HepG2 (cell line): ENCODE measurements around the gene MUC15. TPM values are rescaled to one million over a fixed set of nuclear protein-coding genes. Genes with fewer than 3 reads are reported as not detected.

ENCODE experiments used
- ATAC-seq: fragments of 200-7000 bp; cut with Tn5 transposase; 3 replicates; pipeline ENCODE4 v1.9.1; 2020; ENCODE audit warnings: mild to moderate bottlenecking, moderate library complexity
- BruUV-seq: library from RNA; stranded (reverse); fragments of 400-500 nt; replicated peaks from 2 replicates; lab custom pipeline; 2021; lab: Mats Ljungman, UMichigan
- CTCF ChIA-PET: fragments of 300-600 bp; formaldehyde crosslinking; extraction: SDS; loops from one replicate; lab custom pipeline; 2021; ENCODE audit warnings: low total read pairs, inconsistent platforms, low intra/inter-chr PET ratio; lab: Yijun Ruan, JAX
- POLR2A ChIA-PET: fragments of 350-600 bp; sonication (Branson Sonifier 250); formaldehyde crosslinking; loops from one replicate; lab custom pipeline; 2020; ENCODE audit warnings: antibody characterized with exemption, inconsistent platforms; lab: Yijun Ruan, JAX
- DNase-seq: peaks from one replicate; pipeline ENCODE4 v3.0.0-alpha.2; 2015; ENCODE audit warnings: low spot score
- FAIRE-seq: peaks from 3 replicates; lab custom pipeline; 2011; peaks lifted over from hg19 to GRCh38; lab: Jason Lieb, UNC
- H2AFZ ChIP-seq: one replicate; pipeline ENCODE4 v1.6.1; 2011; ENCODE audit warnings: low read length, inconsistent platforms
- H3K27ac ChIP-seq: fragments of 300-600 bp; 3 replicates; pipeline ENCODE4 v1.8.0; 2011; ENCODE audit warnings: mixed run types, mild to moderate bottlenecking, mixed read lengths, low read length, inconsistent platforms; ENCODE audit not compliant: insufficient read depth; ENCODE audit errors: extremely low read length
- H3K27me3 ChIP-seq, 2 experiments: fragments of 200-600 bp in 1 of 2; 2 replicates in 1 of 2; 3 replicates in 1 of 2; pipeline versions ENCODE4 v1.6.0 to v1.8.0; 2011; ENCODE audit warnings: low read length in 2 of 2, mild to moderate bottlenecking in 2 of 2, moderate library complexity in 2 of 2, inconsistent platforms in 1 of 2; ENCODE audit not compliant: insufficient read depth in 2 of 2, control insufficient read depth in 1 of 2
- H3K36me3 ChIP-seq, 2 experiments: fragments of 200-600 bp in 1 of 2; replicated peaks in 1 of 2; 2 replicates in 1 of 2; 3 replicates in 1 of 2; pipeline versions ENCODE4 v1.5.1 to v1.8.0; 2011; ENCODE audit warnings: low read length in 2 of 2, inconsistent platforms in 1 of 2; ENCODE audit not compliant: insufficient read depth in 2 of 2, control insufficient read depth in 1 of 2
- H3K4me1 ChIP-seq: 2 replicates; pipeline ENCODE4 v1.5.1; 2012; ENCODE audit warnings: low read length, inconsistent platforms; ENCODE audit not compliant: insufficient read depth
- H3K4me2 ChIP-seq: 2 replicates; pipeline ENCODE4 v1.6.0; 2011; ENCODE audit warnings: low read depth, low read length, inconsistent platforms
- H3K4me3 ChIP-seq, 3 experiments: fragments of 200-600 bp in 1 of 3; sonication (generic), shearing (Covaris generic) in 1 of 3; replicated peaks in 1 of 3; 2 replicates each; pipeline ENCODE4 v1.5.1; 2011 to 2016; ENCODE audit warnings: low read length in 3 of 3, inconsistent platforms in 2 of 3, low read depth in 2 of 3, mild to moderate bottlenecking in 2 of 3, control low read depth in 1 of 3, mixed read lengths in 1 of 3; ENCODE audit not compliant: insufficient read depth in 1 of 3
- H3K79me2 ChIP-seq: one replicate; pipeline ENCODE4 v1.6.1; 2011; ENCODE audit warnings: low read length, inconsistent platforms; ENCODE audit not compliant: insufficient read depth
- H3K9ac ChIP-seq: 2 replicates; pipeline ENCODE4 v1.6.0; 2011; ENCODE audit warnings: mild to moderate bottlenecking, low read depth, low read length, inconsistent platforms; ENCODE audit not compliant: insufficient read depth
- H3K9me3 ChIP-seq: 2 replicates; pipeline ENCODE4 v1.5.1; 2012; ENCODE audit warnings: mild to moderate bottlenecking, low read length
- H4K20me1 ChIP-seq: 2 replicates; pipeline ENCODE4 v1.6.0; 2011; ENCODE audit warnings: inconsistent platforms, mild to moderate bottlenecking, low read length, moderate library complexity; ENCODE audit not compliant: insufficient read depth
- FOSL1 ChIP-seq: sonication (generic); formaldehyde crosslinking; IDR thresholded peaks from 2 replicates; pipeline ENCODE4 v1.9.0; 2021; ENCODE audit warnings: missing genetic modification reagents, borderline replicate concordance
- FOXK1 ChIP-seq: sonication (generic); formaldehyde crosslinking; IDR thresholded peaks from 2 replicates; pipeline ENCODE4 v1.4.0; 2020; ENCODE audit warnings: low read depth, missing genetic modification reagents, borderline replicate concordance
- JUNB ChIP-seq: sonication (generic); formaldehyde crosslinking; IDR thresholded peaks from 2 replicates; pipeline ENCODE4 v1.8.0; 2022; ENCODE audit warnings: missing genetic modification reagents, mild to moderate bottlenecking, borderline replicate concordance
- WGBS: methylation state at CpG from one replicate; pipeline ENCODE4 v1.1.6; 2017; ENCODE audit warnings: low lambda C conversion rate; 5-methylcytosine and 5-hydroxymethylcytosine counted together
- in situ Hi-C: cut with HindIII; loops from 2 replicates; pipeline ENCODE4 v1.10.0; 2017; ENCODE audit warnings: low pct_unique_long_range_greater_than_20kb; ENCODE audit not compliant: extremely low pct_ligation_motif_present
- intact Hi-C: fragments of 100-400 bp; cut with micrococcal nuclease; formaldehyde crosslinking; loops from one replicate; pipeline ENCODE4 v1.10.0; 2022; ENCODE audit not compliant: unreplicated experiment
- polyA plus RNA-seq, 8 experiments: library from polyadenylated mRNA; depleted of rRNA in 3 of 8; stranded (reverse) in 7 of 8; unstranded in 1 of 8; fragments of >200 nt; fragmentation: Illumina TruSeq in 4 of 8; extraction: Trizol in 4 of 8; gene quantifications; 2 replicates each; pipeline versions ENCODE4 v1.2.1 to v1.2.3, GENCODE V29; 2011 to 2016; ENCODE audit warnings: low read depth in 4 of 8, missing spikeins in 1 of 8, mixed read lengths in 1 of 8; ENCODE audit not compliant: insufficient read depth in 1 of 8
- total RNA-seq, 5 experiments: library from RNA; depleted of rRNA; stranded (reverse); fragments of >200 nt; fragmentation: Illumina TruSeq; extraction: Trizol; gene quantifications; 2 replicates each; pipeline ENCODE4 v1.2.3, GENCODE V29; 2016; ENCODE audit warnings: low read depth in 1 of 5
- TF ChIP-seq, protein P1 (sequence below): sonication (generic); formaldehyde crosslinking; IDR thresholded peaks from 2 replicates; pipeline ENCODE4 v1.4.0; 2020; ENCODE audit warnings: missing genetic modification reagents

MUC15 gene
- total and polyA plus RNA-seq, 2 of the 13 experiments (the other 11 are each of a cell fraction or from before 2014, with no cell fraction given): 4.5 to 18.0 TPM

DNA sequence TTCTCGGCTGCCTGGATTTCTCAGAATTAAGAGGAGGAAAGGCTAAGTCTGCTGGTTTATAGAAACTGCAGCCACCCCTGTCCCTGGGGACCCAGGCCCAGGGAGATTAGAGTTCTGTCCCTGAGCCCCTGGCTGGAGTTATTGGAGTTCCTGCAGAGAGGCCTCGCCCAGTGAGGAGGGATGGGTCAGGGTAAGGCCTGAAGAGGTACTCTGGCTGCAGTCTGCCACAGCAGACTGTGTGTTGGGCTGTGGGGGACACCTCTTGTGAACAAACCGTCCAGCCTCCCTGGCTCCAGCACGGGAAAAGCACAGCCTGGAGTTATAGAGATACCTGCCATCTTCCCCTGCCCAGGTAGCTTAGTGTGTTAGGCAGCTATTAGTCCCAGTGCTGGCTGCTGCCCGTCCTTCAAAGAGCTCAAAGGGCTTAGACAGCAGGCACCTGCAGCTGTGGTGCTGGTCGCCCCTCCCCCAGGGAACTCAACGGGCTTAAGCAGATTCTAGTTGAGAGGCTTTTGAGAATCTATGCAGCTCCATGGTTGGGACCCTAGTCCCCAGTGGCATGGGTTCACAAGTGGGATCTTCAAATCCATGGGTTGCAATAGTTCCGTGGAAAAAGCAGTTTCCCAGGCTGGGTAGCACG is 36.6 kb upstream of the MUC15 start:
- no peaks in the 10 kb centered on the region for H3K9me3 ChIP-seq
- H3K27me3 ChIP-seq: no peaks in the 10 kb centered on the region
- H3K27ac ChIP-seq: no peak overlapping the region
- intact Hi-C loops (no loop called here), in situ Hi-C loops (no loop called here)
- H3K36me3 ChIP-seq: no peaks in the 10 kb centered on the region
- no peak for ATAC-seq
- H3K79me2 ChIP-seq: no peaks in the 10 kb centered on the region
- H3K4me3 ChIP-seq: no peak overlapping the region
- BruUV-seq: no TSS peak
- no peak for FAIRE-seq
- H4K20me1 ChIP-seq: no peaks in the 10 kb centered on the region
- H2AFZ ChIP-seq: no peak overlapping the region
- H3K4me2 ChIP-seq: no peak overlapping the region
- TF ChIP-seq, protein P1, sequence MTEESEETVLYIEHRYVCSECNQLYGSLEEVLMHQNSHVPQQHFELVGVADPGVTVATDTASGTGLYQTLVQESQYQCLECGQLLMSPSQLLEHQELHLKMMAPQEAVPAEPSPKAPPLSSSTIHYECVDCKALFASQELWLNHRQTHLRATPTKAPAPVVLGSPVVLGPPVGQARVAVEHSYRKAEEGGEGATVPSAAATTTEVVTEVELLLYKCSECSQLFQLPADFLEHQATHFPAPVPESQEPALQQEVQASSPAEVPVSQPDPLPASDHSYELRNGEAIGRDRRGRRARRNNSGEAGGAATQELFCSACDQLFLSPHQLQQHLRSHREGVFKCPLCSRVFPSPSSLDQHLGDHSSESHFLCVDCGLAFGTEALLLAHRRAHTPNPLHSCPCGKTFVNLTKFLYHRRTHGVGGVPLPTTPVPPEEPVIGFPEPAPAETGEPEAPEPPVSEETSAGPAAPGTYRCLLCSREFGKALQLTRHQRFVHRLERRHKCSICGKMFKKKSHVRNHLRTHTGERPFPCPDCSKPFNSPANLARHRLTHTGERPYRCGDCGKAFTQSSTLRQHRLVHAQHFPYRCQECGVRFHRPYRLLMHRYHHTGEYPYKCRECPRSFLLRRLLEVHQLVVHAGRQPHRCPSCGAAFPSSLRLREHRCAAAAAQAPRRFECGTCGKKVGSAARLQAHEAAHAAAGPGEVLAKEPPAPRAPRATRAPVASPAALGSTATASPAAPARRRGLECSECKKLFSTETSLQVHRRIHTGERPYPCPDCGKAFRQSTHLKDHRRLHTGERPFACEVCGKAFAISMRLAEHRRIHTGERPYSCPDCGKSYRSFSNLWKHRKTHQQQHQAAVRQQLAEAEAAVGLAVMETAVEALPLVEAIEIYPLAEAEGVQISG (CRISPR knock-in tag): no peak
- no peak for TF ChIP-seq FOSL1 (CRISPR knock-in tag)
- no peak for TF ChIP-seq JUNB
- no peak for TF ChIP-seq FOXK1
- TF ChIP-seq, all 625 proteins: peak for 0
- DNase-seq: no peak
- 21% methylated on average over 5 of the region's 9 CpGs for whole genome bisulfite sequencing
- POLR2A ChIA-PET: no interaction called here
- CTCF ChIA-PET: no interaction called here
- H3K9ac ChIP-seq: no peak overlapping the region
- no peaks in the 10 kb centered on the region for H3K4me1 ChIP-seq
